VCaP (cell line): ENCODE results near the gene SPATS1.

Source experiments
- H3K27ac ChIP-seq: fragments of 450-650 bp; 2 replicates; pipeline ENCODE4 v1.5.1; 2017
- CTCF ChIP-seq: fragments of 450-650 bp; conservative IDR thresholded peaks from 2 replicates; pipeline ENCODE4 v1.5.1; 2017; ENCODE audit warnings: mild to moderate bottlenecking, moderate library complexity

SPATS1 gene

GRCh38 chr6:44353336-44353735, 10.9 kb downstream of the SPATS1 start:
- TF ChIP-seq CTCF, result no peak
- no peak overlapping the region for H3K27ac ChIP-seq

- no peak for TF ChIP-seq CTCF
- no peak overlapping the region for H3K27ac ChIP-seq
Measured at GRCh38 chr6:44355640-44356039, 13.2 kb downstream of the SPATS1 start.

GRCh38 chr6:44356487-44356886, 14.0 kb downstream of the SPATS1 start:
- no peak overlapping the region for H3K27ac ChIP-seq
- TF ChIP-seq CTCF, result no peak

GRCh38 chr6:44359973-44360372, 17.5 kb downstream of the SPATS1 start:
- TF ChIP-seq CTCF, result no peak
- H3K27ac ChIP-seq, result no peak overlapping the region

GRCh38 chr6:44361947-44362346, 19.5 kb downstream of the SPATS1 start:
- TF ChIP-seq CTCF, result no peak
- no peak overlapping the region for H3K27ac ChIP-seq

- no peak for TF ChIP-seq CTCF
- no peak overlapping the region for H3K27ac ChIP-seq
Measured at GRCh38 chr6:44363377-44363926, 21.0 kb downstream of the SPATS1 start.

- H3K27ac ChIP-seq, result no peak overlapping the region
- TF ChIP-seq CTCF, result no peak
Measured at GRCh38 chr6:44366781-44367180, 24.3 kb downstream of the SPATS1 start.
